ENCODE data around the gene WBP2. TPM values are rescaled to one million over a fixed set of nuclear protein-coding genes. Genes with fewer than 3 reads are reported as not detected.

Gene WBP2
- total RNA-seq, 2 experiments from 2014 or later: 98.5 to 114 TPM

- H3K9me3 Mint-ChIP-seq: no peaks in the 10 kb centered on the region
- no peak overlapping the region for H3K4me3 ChIP-seq (ENCODE audit: low read length)
- H3K36me3 Mint-ChIP-seq (ENCODE audit: low read depth): peaks cover 67% of the 10 kb centered on the region
- intact Hi-C loops (cut with DNase I, micrococcal nuclease): no loop called here
- H3K27ac ChIP-seq (ENCODE audit: low read depth in 1 of 2, low read length in 2 of 2): no peak overlapping the region
- no peak for TF ChIP-seq CTCF (IDR thresholded peaks at IDR 0.05)
- ChIA-PET POLR2A (interaction anchor here (0.6 to 4.1 kb wide), 4 partner anchors 11 to 59 kb away, joined by 3 to 21 read pairs (median 4); partner anchors contain the start of genes UNK and WBP2), CTCF (interaction anchor here (0.6 to 1.4 kb wide), 2 partner anchors 31 to 46 kb away, joined by 3 to 4 read pairs; partner anchors contain the start of gene GALK1)
- ATAC-seq (ENCODE audit: poor library complexity) (no peak), DNase-seq (no peak)
- peaks cover 23% of the 10 kb centered on the region for H3K4me1 Mint-ChIP-seq (ENCODE audit: low read depth)
- no peaks in the 10 kb centered on the region for H3K9me3 ChIP-seq (ENCODE audit: control insufficient read depth in 1 of 2, insufficient read depth in 1 of 2, low read length in 2 of 2)
- no peak overlapping the region for H3K4me3 Mint-ChIP-seq
- H3K27ac Mint-ChIP-seq: no peak overlapping the region
- H3K4me1 ChIP-seq (ENCODE audit: insufficient read depth, low read length): no peaks in the 10 kb centered on the region
- H3K36me3 ChIP-seq (ENCODE audit: insufficient read depth, low read length): peaks cover 58% of the 10 kb centered on the region
- H3K27me3 ChIP-seq (ENCODE audit: control insufficient read depth in 1 of 2, insufficient read depth in 2 of 2, low read length in 2 of 2): no peaks in the 10 kb centered on the region
- H3K27me3 Mint-ChIP-seq: no peaks in the 10 kb centered on the region
Observed at GRCh38 chr17:75795820-75796607, 59.1 kb downstream of the WBP2 start.

Other genes starting within 250 kb of the WBP2 start
- 1 to 10 TPM in 1 of 2 experiments, under 1 TPM in 1; 0.75 to 1.3 TPM for gene SMIM5, start 221.9 kb downstream of the WBP2 start, total RNA-seq
- gene RECQL5, start 188.2 kb downstream of the WBP2 start, total RNA-seq: 10 to 100 TPM; 16.4 to 17.7 TPM
- 100 to 1,000 TPM; 209 to 227 TPM for gene SAP30BP, start 188.0 kb downstream of the WBP2 start, total RNA-seq
- 1 to 10 TPM in 1 of 2 experiments, under 1 TPM in 1; 0.81 to 1.3 TPM for gene ITGB4, start 133.9 kb downstream of the WBP2 start, total RNA-seq
- gene GALK1, start 90.1 kb downstream of the WBP2 start, total RNA-seq: 1 to 10 TPM; 5.9 to 6.0 TPM
- 10 to 100 TPM; 33.7 to 36.1 TPM for gene UNK, start 70.5 kb downstream of the WBP2 start, total RNA-seq
- gene UNC13D, start 10.9 kb downstream of the WBP2 start, total RNA-seq: 100 to 1,000 TPM; 110 to 112 TPM
- gene TRIM47, start 23.2 kb upstream of the WBP2 start, total RNA-seq: 1 to 10 TPM; 2.3 to 2.8 TPM
- 10 to 100 TPM in 1 of 2 experiments, 1 to 10 TPM in 1; 9.9 to 11.7 TPM for gene TRIM65, start 41.6 kb upstream of the WBP2 start, total RNA-seq
- gene MRPL38, start 49.5 kb upstream of the WBP2 start, total RNA-seq: 100 to 1,000 TPM; 146 to 147 TPM
- gene FBF1, start 85.7 kb upstream of the WBP2 start, total RNA-seq: 10 to 100 TPM; 21.2 to 23.9 TPM
- gene ACOX1, start 123.8 kb upstream of the WBP2 start, total RNA-seq: 10 to 100 TPM; 14.5 to 17.9 TPM
- 10 to 100 TPM; 13.0 to 13.8 TPM for gene TEN1, start 123.9 kb upstream of the WBP2 start, total RNA-seq
- 1 to 10 TPM; 3.9 to 4.9 TPM for gene CDK3, start 145.5 kb upstream of the WBP2 start, total RNA-seq
- under 1 TPM; 0.14 to 0.38 TPM for gene EVPL, start 172.0 kb upstream of the WBP2 start, total RNA-seq
- gene SRP68, start 217.2 kb upstream of the WBP2 start, total RNA-seq: 100 to 1,000 TPM; 106 to 108 TPM
- gene GALR2, start 219.4 kb upstream of the WBP2 start, total RNA-seq: 1 to 10 TPM in 1 of 2 experiments, under 1 TPM in 1; 0.59 to 1.0 TPM
- gene ZACN, start 223.8 kb upstream of the WBP2 start, total RNA-seq: under 1 TPM; 0.69 to 0.98 TPM
- gene EXOC7, start 248.5 kb upstream of the WBP2 start, total RNA-seq: 10 to 100 TPM; 88.1 to 90.6 TPM

Measured in CD4-positive, alpha-beta T cell (primary cell).